GM19455 (cell line): ENCODE data around the gene ACCS.
A peak's percentile ranks its signal among the peaks of the same experiment; 100 is the strongest.

Experiments
- ATAC-seq: cut with Tn5 transposase; IDR thresholded peaks from one replicate; pipeline ENCODE4 v1.9.1; 2021; ENCODE audit not compliant: unreplicated experiment

Gene ACCS

DNA sequence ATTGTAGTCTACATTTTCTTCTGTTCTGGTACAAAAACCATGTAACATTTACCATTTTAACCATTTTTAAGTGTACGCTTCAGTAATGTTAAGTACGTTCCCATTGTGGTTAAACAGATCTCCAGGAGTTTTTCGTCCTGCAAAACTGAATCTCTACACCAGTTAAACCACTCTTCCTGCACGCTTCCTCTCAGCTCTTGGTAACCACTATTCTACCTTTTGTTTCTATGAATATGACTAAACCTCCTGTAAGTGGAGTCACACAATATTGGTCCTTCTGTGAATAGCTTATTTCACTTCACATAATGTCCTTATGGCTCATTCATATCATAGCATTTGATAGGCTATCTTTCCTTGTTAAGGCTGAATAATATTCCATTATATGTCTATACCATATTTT lies 22.3 kb downstream of the ACCS start:
- no peak for ATAC-seq

DNA sequence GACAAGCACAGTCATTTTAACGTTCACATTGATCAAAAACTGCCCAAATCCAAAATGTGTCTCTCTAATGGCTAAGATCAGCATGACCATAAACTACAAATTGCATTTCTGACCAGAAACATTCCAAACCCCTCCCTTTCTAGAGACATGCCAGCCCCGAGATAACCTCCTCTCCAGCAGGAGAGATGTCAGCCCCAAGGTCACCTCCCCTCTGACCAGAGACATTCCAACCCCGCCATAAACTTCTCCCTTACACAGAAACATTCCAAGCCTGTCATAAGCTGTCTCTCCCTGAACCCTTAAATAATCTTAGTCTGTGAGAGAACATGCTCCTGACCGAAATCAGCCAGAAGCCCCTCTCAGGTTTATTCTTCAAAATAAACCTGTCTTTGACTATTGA lies 22.8 kb downstream of the ACCS start:
- no peak for ATAC-seq

DNA sequence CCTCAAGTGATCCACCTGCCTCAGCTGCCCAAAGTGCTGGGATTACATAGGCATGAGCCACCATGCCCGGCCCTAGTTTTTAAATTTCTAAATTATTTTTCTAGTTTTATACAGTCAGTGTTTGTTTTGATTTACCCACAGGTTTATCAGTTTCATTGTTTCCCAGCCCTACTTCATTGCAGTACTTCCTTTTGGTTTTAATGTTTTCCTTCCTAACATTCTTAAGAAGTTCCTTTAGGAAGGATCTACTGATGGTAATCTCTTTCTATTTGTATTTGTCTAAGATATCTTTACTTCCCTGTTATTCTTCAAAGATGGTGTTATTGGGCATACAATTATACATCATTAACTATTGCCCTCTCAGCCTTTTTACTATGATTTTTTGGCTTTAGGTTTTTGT lies 24.5 kb downstream of the ACCS start:
- no peak for ATAC-seq

DNA sequence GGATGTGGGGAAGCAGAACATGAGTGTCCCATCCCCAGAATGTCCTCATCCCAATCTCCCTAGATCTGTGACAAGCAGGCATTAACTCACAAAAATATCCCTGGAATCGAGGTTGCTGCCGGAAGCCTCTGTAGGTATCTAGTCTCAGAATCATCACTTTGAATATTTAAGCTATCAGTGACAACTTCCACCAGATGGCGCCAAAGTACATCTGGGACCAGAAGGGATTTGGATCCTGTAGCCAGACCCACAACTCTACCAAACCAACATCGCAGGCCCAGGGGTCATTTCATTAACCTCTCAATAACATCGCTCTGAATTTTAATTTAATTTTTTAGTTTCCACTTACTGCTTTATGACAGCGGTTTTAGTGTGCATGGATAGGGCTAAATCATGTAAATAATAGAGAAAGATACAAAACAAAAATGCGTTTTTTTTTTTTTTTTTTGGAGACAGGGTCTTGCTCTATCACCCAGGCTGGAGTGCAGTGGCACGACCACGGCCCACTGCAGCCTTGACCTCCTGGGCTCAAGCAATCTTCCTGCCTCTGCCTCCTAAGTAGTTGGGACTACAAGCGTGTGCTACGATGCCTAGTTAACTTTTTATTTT lies 28.3 kb downstream of the ACCS start:
- ATAC-seq = no peak

DNA sequence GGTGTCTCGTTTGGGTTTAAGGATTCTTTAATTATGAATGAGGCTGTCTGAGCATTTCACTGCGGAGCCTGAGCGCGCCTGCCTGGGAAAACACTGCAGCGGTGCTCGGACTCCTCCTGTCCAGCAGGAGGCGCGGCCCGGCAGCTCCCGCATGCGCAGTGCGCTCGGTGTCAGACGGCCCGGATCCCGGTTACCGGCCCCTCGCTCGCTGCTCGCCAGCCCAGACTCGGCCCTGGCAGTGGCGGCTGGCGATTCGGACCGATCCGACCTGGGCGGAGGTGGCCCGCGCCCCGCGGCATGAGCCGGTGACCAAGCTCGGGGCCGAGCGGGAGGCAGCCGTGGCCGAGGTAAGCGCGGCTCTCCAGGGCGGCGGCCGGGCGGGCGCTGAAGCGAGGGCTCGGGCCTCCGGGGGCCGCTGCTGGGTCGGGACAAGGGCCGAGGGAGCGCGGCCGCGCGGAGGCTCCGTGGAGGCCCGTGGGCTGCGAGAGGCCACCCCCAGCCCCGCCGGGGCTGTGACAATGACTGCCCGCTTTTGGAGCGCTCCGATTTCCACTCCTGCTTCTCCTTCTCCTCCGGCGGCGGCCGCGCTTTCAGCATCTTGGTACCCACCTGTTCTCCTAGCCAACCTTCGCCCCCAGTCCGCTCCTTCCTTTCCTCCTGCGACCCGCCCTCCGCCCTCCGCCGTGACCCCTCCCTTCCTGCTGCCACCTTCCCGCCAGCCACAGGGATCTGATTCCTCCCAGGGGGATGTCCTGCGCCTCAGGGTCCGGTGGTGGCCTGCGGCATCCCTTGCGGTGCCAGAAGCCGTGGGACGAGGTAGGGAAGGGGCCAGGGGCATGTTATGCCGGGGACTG lies 29.7 kb downstream of the ACCS start, which contains the start of gene EXT2:
Gene EXT2 (plus strand): TSS at position 173 of the 854 bp plus-strand sequence. CDS start 12,035 bp downstream, outside the sequence.
- peak; percentile 91 for ATAC-seq

DNA sequence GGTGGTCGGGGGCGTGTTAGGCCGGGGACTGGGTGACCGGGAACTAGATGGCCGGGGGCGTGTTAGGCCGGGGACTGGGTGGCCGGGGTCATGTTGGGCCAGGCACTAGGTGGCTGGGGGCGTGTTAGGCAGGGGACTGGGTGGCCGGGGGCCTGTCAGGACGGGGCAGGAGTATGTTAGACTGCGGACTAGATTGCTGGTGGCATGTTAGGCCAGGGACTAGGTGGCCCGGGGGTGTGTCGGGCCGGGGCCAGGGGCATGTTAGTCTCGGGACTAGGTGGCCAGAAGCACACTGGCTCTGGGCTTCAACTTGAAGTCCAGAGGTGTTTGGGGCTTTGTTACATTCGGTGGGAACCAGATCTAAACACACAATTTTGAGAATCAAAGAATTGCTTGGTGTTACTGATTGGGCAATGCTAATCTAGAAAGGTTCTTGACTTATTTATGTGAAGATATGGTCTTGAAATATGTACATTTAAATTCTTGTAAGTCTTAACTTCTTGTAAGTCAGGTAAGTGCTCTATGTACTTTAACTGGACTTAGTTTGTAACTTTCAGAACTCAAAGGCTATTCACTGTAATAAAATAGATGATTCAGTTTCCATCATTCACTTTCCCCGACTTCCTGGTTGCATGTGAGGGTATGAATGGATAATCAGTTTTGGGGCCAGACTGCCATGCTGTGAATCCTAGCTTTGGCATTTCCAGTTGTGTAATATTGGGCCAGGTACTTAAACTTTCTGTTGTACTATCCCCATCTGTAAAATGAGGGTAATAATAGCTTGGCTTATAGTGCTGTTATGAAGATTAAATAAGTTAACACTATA lies 30.5 kb downstream of the ACCS start:
- peak; percentile 6 for ATAC-seq

DNA sequence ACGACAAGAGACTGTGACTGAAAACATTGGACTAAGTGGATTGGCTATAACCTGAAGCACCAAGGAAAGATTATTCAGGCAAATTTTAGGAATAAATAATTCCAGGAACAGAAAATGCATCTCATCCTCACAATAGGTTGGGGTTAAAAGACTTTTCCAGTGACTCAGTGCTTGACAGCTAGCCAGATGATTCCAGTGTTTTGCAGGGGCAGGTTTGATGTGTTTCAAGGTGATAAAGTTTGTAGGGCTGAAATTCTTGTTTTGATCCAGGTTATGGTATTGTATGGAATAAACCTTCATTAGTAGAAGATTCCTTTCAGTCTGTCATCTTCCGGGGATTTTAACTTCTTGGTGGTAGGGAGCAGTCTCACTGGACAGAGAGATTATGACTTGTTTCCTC lies 31.8 kb downstream of the ACCS start:
- ATAC-seq = no peak

DNA sequence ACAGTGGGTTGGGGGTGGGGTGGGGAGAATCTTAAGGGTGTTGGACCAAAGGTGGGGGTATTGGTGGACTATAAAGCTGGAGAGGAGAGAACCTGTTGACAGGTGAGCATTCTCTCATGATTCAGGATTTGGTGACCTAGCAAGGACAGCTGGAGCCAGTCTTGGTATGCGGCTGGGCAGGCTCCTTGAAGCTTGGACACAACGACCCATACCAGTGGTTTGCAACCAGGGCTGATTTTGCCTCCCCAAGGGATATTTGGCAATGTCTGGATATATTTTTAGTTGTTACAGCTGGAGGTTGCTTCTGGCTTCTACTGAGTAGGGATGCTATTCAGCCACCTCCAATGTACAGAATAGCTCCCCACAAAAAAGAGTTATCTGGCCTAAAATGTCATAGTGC lies 35.0 kb downstream of the ACCS start:
- ATAC-seq = no peak

DNA sequence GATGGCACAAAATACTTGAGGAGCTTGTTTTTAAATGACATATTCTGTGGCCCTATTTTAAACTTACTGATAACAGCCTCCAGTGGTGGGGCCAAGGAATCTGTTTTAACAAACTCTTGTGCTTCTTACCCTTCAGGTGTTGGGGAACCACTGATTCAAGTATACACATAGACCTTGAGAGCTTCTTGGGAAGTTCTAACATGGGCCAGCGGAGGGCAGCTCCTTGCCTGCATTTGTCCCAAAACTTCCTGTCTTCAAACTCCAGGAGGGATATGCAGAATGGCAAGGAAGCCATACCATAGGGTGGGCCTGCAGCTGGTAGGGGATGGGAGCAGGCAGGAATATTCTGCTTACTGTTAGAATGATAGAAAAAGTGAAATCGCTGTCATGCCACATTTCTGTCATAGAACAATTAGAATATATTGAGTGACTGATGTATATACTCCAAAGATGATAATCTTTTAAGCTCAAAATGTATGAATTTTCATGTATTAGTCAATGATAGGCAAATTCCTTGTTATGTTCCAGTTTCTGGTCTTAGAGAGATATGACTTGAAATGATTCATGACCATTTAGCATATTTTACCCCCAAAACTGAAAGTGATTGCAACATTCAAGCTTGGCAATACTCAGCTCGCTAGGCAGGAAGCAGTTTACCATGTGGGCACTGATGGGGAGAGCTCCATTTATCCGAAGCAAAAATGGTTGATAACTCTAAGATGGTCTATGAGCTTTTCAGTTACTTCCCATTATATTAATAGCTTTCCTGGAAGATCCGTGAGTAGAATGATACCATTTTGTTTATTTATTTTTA lies 38.6 kb downstream of the ACCS start:
- no peak for ATAC-seq

DNA sequence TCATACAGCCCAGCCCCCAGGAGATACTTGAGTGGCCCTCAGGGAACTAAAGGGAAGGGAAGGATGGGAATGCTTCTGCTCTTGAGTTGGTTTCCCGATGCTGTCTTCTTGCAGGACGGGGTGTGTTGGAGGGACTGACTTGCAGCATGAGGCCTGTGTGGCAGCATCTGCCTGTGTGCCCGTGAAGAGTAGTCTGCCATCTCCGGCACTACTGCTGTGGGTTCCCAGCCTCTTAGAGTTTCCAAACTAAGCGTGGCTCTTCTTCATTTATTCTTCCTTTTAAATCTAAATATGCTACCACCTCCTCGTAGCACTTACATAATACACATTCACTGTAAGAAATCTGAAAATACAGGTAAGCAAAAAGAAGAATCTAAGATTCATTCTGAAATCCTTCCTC lies 42.2 kb downstream of the ACCS start:
- no peak for ATAC-seq

DNA sequence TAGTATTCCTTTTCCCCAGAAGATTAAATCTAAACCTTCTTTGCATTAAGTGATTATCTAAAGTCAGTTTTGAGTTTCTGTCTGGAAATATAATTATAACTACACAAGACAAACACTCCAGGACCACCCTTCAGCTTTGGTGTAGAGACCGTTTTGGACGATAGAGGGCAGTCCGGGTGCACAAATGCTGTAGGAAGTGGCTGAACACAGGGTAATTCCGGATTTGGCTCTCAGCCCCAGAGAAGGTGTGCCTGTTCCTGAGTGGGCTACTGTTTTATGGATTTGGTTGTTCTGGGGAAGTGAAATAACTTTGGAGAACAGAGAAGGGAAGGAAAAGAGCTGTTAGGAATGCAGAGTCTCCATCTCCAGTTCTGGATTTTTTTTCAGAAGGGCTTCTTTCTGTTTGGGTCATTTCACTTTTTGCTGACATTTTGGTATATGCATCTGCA lies 44.2 kb downstream of the ACCS start:
- peak; percentile 94 for ATAC-seq

DNA sequence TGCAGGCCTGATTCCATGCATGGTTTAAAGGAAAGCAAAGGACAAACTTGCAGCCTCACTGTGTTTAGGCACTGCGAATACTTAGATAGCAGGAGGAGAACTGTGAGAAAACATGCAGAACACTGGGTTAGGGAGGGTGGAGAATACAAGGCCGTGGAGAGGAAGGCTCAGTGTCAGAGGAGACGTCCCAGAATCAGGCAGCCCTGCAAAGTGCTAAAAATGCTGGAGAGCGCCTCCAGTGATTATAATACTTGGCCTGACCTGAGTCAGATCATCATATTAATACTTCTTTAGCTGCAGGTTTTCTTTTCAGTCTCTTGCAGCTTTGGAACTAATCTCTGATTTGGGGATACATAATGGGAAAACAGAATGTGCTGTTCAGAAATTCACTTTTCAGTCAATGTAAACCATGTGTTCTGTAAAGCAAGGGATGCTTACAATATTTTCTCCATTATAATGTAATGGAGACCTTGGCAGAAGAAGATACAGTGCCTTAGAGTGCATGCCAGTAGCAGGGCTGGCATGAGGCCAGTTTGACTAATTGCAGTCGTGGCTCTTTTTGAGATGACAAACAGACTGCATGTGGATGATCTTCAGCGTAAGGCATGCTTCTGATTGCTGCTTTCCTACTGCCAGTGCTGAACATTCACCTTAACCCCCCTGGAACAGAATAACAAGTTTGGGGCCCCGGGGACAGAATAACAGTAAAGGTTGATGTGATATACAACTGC lies 46.2 kb downstream of the ACCS start:
- no peak for ATAC-seq

DNA sequence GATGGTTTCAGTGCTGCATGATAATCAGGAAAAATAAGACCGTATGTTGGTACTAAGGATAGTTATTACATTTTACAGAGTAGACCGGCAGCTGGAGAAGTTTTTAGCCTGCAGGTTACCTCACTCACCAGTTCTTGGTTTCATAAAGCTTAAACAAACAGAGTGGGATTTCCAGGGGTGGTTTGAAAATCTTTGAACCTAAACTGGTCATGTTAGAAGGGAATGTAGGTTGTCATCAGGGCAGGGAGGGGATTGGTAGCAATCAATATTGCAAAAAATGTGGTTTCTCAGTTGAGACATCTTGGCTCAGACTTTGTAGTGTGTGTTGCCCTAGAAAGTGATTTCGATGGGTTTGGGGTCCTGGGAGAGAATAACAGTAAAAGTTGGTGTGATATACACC lies 46.9 kb downstream of the ACCS start:
- ATAC-seq = no peak

DNA sequence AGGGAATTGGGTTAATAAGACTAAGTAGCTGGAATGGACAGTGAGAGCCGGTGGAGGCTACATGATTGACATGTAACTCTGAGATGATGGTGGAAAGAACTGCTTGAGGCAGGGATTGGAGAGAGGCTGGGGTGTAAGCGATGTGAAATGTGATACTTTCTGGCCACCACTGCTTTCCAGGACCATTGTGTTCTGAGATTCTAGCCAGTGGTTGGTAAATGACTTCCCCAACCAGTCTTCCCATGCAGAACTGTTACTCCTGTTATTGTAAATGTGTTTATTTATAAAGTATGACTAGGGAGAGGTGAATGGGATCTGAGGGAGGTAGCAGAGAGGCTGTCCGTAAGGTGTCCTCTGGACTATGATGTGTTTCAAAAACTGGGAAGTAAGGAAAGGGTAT lies 47.5 kb downstream of the ACCS start:
- ATAC-seq = no peak

DNA sequence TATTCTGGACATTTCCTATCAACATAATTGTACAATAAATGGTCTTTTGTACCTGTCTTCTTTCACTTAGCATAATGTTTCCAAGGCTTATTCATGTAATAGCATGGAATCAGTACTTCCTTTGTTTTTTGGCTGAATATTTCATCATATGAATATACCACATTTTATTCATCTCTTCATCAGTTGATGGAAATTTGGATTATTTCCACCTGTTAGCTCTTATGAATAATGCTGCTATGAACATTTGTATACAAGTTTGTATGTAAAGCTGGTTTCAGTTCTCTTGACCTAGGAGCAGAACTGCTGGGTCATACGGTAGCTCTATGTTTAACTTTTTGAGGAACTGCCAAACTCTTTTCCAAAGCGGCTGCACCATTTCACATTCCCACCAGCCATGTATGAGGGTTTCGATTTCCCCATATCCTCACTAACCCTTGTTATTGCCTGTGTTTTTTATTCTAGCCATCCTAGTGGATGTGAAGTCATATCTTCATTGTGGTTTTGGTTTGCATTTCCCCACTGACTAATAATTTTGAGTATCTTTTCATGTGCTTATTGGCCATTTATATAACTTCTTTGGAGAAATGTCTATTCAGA lies 50.3 kb downstream of the ACCS start:
- no peak for ATAC-seq

DNA sequence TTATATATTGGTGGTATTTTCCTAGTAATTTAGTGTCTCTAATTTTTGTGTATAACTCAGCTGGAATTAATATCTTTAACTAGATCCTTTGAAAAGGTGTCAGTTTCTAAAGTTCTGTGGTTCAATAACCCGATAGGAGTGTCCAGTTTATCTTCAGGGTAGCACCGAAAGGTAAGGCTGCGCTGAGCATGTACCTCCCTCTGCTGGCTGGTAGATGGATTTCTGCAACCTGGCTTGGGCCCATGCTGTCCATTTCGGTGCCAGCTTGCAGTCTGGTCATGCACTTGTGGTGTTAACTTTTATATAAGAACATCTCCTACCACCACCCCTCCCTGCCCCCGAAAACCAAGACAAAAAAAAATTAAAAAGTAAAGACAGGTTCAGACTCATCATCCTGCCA lies 54.1 kb downstream of the ACCS start:
- no peak for ATAC-seq

DNA sequence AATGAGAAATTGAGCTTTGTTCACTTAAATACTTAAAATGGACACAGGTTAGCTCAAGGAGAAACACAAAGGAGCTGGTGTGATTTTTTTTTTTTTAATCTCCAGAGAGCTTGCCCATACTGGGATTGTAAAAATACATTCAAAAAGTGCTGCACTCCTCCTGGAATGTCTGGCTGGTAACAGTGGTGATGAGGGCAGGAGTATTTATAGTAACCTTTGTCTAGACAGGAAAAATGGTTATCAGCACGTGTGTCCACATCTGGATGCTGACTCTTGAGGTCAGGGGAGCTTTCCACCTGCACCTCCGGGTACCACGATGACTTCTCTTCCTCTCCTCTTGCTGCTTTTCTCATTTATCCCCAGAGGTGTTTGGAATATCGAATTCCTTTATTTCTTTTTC lies 59.5 kb downstream of the ACCS start:
- ATAC-seq = no peak

DNA sequence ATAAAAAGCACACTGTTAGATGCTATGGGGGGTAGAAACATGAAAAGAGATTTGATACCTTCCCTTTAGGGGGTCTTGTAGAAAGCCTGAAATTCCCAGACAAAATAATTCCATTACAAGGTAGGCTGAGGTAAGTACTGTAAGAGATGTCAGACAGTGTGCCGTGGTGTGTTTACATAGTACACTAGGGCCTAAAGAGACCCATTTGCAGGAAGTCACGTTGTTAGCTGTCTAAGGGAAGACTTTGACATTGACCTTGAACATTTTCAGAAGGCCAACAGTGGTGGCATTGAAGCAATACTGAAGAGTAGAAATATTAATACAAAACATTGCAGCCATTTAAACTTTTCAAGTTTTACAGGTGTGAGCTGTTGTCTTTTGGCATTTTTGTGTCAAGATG lies 60.2 kb downstream of the ACCS start:
- no peak for ATAC-seq

DNA sequence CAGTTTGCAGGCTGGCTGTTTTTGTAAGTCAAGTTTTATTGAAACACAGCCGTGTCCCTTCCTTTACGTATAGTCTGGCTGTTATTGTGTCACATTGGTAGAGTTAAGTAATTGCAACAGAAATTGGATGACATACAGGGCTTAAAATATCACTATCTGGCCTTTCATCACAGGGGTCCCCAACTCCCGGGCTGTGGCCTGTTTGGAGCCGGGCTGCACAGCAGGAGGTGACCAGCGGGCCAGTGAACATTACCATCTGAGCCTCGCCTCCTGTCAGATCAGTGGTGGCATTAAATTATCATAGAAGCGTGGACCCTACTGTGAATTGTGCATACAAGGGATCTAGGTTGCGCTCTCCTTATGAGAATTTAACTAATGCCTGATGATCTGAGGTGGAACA lies 61.1 kb downstream of the ACCS start:
- no peak for ATAC-seq

DNA sequence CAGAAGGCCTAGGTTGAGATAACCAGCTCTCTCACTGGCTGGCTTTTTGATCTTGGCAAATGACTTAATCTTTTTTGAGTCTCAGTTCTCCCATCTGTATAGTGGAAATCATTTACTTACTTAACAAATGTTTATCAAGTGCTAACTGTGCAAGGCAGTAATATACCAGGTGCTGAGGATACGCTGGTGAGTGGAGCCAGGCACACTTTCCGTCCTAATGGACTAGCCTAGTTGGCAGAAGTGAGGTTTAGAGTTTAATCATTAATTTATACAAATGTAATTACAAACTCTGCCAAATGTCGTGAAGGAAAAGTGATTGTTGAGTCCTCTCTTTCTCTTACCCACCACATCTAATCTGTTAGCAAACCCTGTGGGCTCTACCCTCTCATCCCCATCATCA lies 62.7 kb downstream of the ACCS start:
- ATAC-seq = no peak
